Effector memory CD8-positive, alpha-beta T cell (primary cell): ENCODE data around the gene CDYL.
"Not testable (repeated sequence)": the region's sequence is repeated elsewhere in the genome, so short reads cannot be mapped to it uniquely, and the experiment has no call there.

ENCODE experiments used
- ATAC-seq: fragments of 150-1000 bp; cut with Tn5 transposase; replicated peaks from 2 replicates; pipeline ENCODE4 v1.10.0; 2021; ENCODE audit warnings: mild to moderate bottlenecking, moderate library complexity
- DNase-seq, 3 experiments: peaks; one replicate each; pipeline ENCODE4 v3.0.0; 2021
- H3K27ac Mint-ChIP-seq, 2 donors: one replicate each; pipeline ENCODE4 v1.8.0; 2022; ENCODE audit warnings: mild to moderate bottlenecking in 2 of 2, mixed read lengths in 2 of 2, moderate library complexity in 2 of 2
- H3K27me3 Mint-ChIP-seq, 2 donors: one replicate each; pipeline ENCODE4 v1.8.0; 2022; ENCODE audit warnings: mixed read lengths in 2 of 2
- H3K36me3 Mint-ChIP-seq: one replicate; pipeline ENCODE4 v1.8.0; 2022; ENCODE audit warnings: mild to moderate bottlenecking, moderate library complexity, mixed read lengths; ENCODE audit not compliant: insufficient read depth
- H3K4me1 Mint-ChIP-seq, 2 donors: one replicate each; pipeline ENCODE4 v1.8.0; 2022; ENCODE audit warnings: low read depth in 2 of 2, mixed read lengths in 2 of 2
- H3K4me3 Mint-ChIP-seq, 2 donors: one replicate each; pipeline ENCODE4 v1.8.0; 2022; ENCODE audit warnings: mild to moderate bottlenecking in 2 of 2, mixed read lengths in 2 of 2, moderate library complexity in 2 of 2
- H3K9me3 Mint-ChIP-seq, 2 donors: one replicate each; pipeline ENCODE4 v1.8.0; 2022; ENCODE audit warnings: mixed read lengths in 2 of 2

The CDYL gene

GRCh38 chr6:4815584-4815983 lies 39.4 kb downstream of the CDYL start:
- Mint-ChIP-seq H3K4me1 (peaks cover 51 to 76% of the 10 kb centered on the region in 2 donors), H3K27ac (no peak overlapping the region)

GRCh38 chr6:4816904-4817303 lies 40.7 kb downstream of the CDYL start:
- ATAC-seq = no peak

More at GRCh38 chr6:4815584-4815983, 39.4 kb downstream of the CDYL start:
- Mint-ChIP-seq H3K27me3 (no peaks in the 10 kb centered on the region), H3K9me3 (no peaks in the 10 kb centered on the region), H3K4me3 (no peak overlapping the region), H3K36me3 (peaks cover 10% of the 10 kb centered on the region)
- ATAC-seq = no peak
- DNase-seq = no peak

GRCh38 chr6:4817551-4817950 lies 41.3 kb downstream of the CDYL start:
- ATAC-seq (no peak), DNase-seq (no peak)
- Mint-ChIP-seq H3K36me3 (peaks cover 10% of the 10 kb centered on the region), H3K4me1 (peaks cover 46 to 71% of the 10 kb centered on the region in 2 donors), H3K9me3 (no peaks in the 10 kb centered on the region), H3K27ac (no peak overlapping the region), H3K4me3 (no peak overlapping the region), H3K27me3 (no peaks in the 10 kb centered on the region)

More at GRCh38 chr6:4816904-4817303, 40.7 kb downstream of the CDYL start:
- DNase-seq = no peak
- H3K9me3 Mint-ChIP-seq = no peaks in the 10 kb centered on the region
- peaks cover 10% of the 10 kb centered on the region for H3K36me3 Mint-ChIP-seq
- H3K4me1 Mint-ChIP-seq = peaks cover 49 to 74% of the 10 kb centered on the region in 2 donors
- no peaks in the 10 kb centered on the region for H3K27me3 Mint-ChIP-seq
- H3K4me3 Mint-ChIP-seq = no peak overlapping the region
- no peak overlapping the region for H3K27ac Mint-ChIP-seq

- Mint-ChIP-seq H3K9me3 (no peaks in the 10 kb centered on the region), H3K27ac (peak overlapping the region in 1 of 2 donors; percentile 54), H3K27me3 (no peaks in the 10 kb centered on the region), H3K4me3 (peak overlapping the region in 1 of 2 donors; percentile 45), H3K36me3 (peaks cover 10% of the 10 kb centered on the region), H3K4me1 (peaks cover 39 to 63% of the 10 kb centered on the region in 2 donors)
- DNase-seq (no peak), ATAC-seq (no peak)
Measured at GRCh38 chr6:4818272-4818938, 42.2 kb downstream of the CDYL start.

GRCh38 chr6:4819706-4820283 lies 43.6 kb downstream of the CDYL start:
- peak overlapping the region in 1 of 2 donors; percentile 54 for H3K27ac Mint-ChIP-seq

GRCh38 chr6:4820704-4821276 lies 44.6 kb downstream of the CDYL start:
- no peaks in the 10 kb centered on the region for H3K9me3 Mint-ChIP-seq
- no peak overlapping the region for H3K4me3 Mint-ChIP-seq
- ATAC-seq (no peak), DNase-seq (no peak)
- peaks cover 10% of the 10 kb centered on the region for H3K36me3 Mint-ChIP-seq
- H3K27ac Mint-ChIP-seq = peak overlapping the region in 1 of 2 donors; percentile 5
- H3K4me1 Mint-ChIP-seq = peaks cover 35 to 57% of the 10 kb centered on the region in 2 donors
- no peaks in the 10 kb centered on the region for H3K27me3 Mint-ChIP-seq

More at GRCh38 chr6:4819706-4820283, 43.6 kb downstream of the CDYL start:
- Mint-ChIP-seq H3K9me3 (no peaks in the 10 kb centered on the region), H3K27me3 (no peaks in the 10 kb centered on the region), H3K4me1 (peaks cover 36 to 57% of the 10 kb centered on the region in 2 donors), H3K36me3 (peaks cover 13% of the 10 kb centered on the region), H3K4me3 (peak overlapping the region in 1 of 2 donors; percentile 37)
- no peak for DNase-seq
- ATAC-seq = no peak

GRCh38 chr6:4822476-4822875 lies 46.3 kb downstream of the CDYL start:
- Mint-ChIP-seq H3K9me3 (peaks cover 0 to 12% of the 10 kb centered on the region in 2 donors), H3K4me3 (no peak overlapping the region), H3K36me3 (peaks cover 6% of the 10 kb centered on the region), H3K27me3 (no peaks in the 10 kb centered on the region), H3K4me1 (peaks cover 37 to 57% of the 10 kb centered on the region in 2 donors), H3K27ac (no peak overlapping the region)
- no peak for DNase-seq
- no peak for ATAC-seq

GRCh38 chr6:4828187-4828698 lies 52.0 kb downstream of the CDYL start:
- H3K9me3 Mint-ChIP-seq = peaks cover 3 to 24% of the 10 kb centered on the region in 2 donors
- peaks cover 2% of the 10 kb centered on the region for H3K36me3 Mint-ChIP-seq
- no peaks in the 10 kb centered on the region for H3K27me3 Mint-ChIP-seq
- no peak overlapping the region for H3K4me3 Mint-ChIP-seq
- no peak for ATAC-seq
- no peak overlapping the region for H3K27ac Mint-ChIP-seq
- peaks cover 7 to 21% of the 10 kb centered on the region in 2 donors for H3K4me1 Mint-ChIP-seq
- DNase-seq = no peak

- peaks cover 3 to 24% of the 10 kb centered on the region in 2 donors for H3K9me3 Mint-ChIP-seq
- no peak overlapping the region for H3K27ac Mint-ChIP-seq
- no peak for ATAC-seq
- no peak for DNase-seq
- H3K4me1 Mint-ChIP-seq = peaks cover 4 to 16% of the 10 kb centered on the region in 2 donors
- no peak overlapping the region for H3K4me3 Mint-ChIP-seq
- H3K36me3 Mint-ChIP-seq = no peaks in the 10 kb centered on the region
- H3K27me3 Mint-ChIP-seq = no peaks in the 10 kb centered on the region
Measured at GRCh38 chr6:4829089-4829488, 52.9 kb downstream of the CDYL start.

- H3K9me3 Mint-ChIP-seq, H3K27ac Mint-ChIP-seq, H3K36me3 Mint-ChIP-seq: not testable (repeated sequence)
Measured at GRCh38 chr6:4835540-4835939, 59.3 kb downstream of the CDYL start.

GRCh38 chr6:4840169-4840568 lies 64.0 kb downstream of the CDYL start:
- H3K36me3 Mint-ChIP-seq = peaks cover 9% of the 10 kb centered on the region

More at GRCh38 chr6:4835540-4835939, 59.3 kb downstream of the CDYL start:
- not testable (repeated sequence) for ATAC-seq, DNase-seq, H3K27me3 Mint-ChIP-seq, H3K4me3 Mint-ChIP-seq
- peaks cover 12 to 28% of the 10 kb centered on the region in 2 donors for H3K4me1 Mint-ChIP-seq

GRCh38 chr6:4844108-4844507 lies 67.9 kb downstream of the CDYL start:
- Mint-ChIP-seq H3K27me3 (no peaks in the 10 kb centered on the region), H3K36me3 (no peaks in the 10 kb centered on the region), H3K9me3 (peaks cover 8 to 9% of the 10 kb centered on the region in 2 donors), H3K4me3 (peak overlapping the region in 1 of 2 donors; percentile 40), H3K27ac (peak overlapping the region in 1 of 2 donors; percentile 81), H3K4me1 (peaks cover 39 to 69% of the 10 kb centered on the region in 2 donors)
- DNase-seq (no peak), ATAC-seq (no peak)

More at GRCh38 chr6:4840169-4840568, 64.0 kb downstream of the CDYL start:
- Mint-ChIP-seq H3K27me3 (no peaks in the 10 kb centered on the region), H3K9me3 (peaks cover 8 to 9% of the 10 kb centered on the region in 2 donors), H3K27ac (no peak overlapping the region), H3K4me3 (no peak overlapping the region), H3K4me1 (peaks cover 27 to 60% of the 10 kb centered on the region in 2 donors)
- ATAC-seq (no peak), DNase-seq (no peak)

GRCh38 chr6:4846387-4846786 lies 70.2 kb downstream of the CDYL start:
- Mint-ChIP-seq H3K27ac (no peak overlapping the region), H3K9me3 (peaks cover 3 to 6% of the 10 kb centered on the region in 2 donors), H3K36me3 (no peaks in the 10 kb centered on the region), H3K4me1 (peaks cover 31 to 57% of the 10 kb centered on the region in 2 donors), H3K27me3 (no peaks in the 10 kb centered on the region), H3K4me3 (no peak overlapping the region)
- DNase-seq = no peak
- no peak for ATAC-seq
